ENCODE measurements around the gene HSDL1.

DNA sequence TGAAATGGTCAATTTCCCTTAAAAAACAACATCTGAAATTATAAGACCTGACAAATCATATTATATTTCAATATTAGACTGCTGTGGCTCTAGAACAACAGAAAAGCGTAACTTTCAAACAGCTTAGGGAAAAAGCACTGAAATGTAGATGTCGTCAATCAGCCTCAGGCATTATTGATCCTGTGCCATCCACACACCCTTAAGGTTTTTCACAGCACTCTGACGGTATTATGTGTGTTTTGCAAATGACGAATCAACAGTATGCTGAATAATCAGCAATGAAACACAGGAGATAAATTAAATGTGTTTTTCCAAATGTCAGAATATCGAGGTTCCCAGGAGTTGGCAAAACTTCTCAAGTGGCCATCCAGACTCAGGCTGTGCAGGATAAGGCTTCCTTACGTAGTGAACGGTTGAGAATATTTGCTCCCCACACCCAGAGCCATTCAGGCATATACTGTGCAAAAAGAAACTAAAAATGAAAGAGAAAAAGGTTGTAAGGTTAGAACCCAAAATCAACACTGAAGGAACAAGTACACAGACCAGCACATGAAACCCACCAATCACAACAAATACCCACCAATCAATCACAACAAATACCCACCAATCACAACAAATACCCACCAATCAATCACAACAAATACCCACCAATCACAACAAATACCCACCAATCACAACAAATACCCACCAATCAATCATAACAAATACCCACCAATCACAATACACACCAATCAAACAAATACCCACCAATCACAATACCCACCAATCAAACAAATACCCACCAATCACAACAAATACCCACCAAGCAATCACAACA lies 20.5 kb downstream of the HSDL1 start:
- TF ChIP-seq BACH1 (IDR thresholded peaks at IDR 0.05; ENCODE audit: borderline replicate concordance) (no peak), POLR2A (IDR thresholded peaks at IDR 0.05; ENCODE audit: low read depth, low read length) (no peak)
